ENCODE measurements around the gene KCTD21.

DNA sequence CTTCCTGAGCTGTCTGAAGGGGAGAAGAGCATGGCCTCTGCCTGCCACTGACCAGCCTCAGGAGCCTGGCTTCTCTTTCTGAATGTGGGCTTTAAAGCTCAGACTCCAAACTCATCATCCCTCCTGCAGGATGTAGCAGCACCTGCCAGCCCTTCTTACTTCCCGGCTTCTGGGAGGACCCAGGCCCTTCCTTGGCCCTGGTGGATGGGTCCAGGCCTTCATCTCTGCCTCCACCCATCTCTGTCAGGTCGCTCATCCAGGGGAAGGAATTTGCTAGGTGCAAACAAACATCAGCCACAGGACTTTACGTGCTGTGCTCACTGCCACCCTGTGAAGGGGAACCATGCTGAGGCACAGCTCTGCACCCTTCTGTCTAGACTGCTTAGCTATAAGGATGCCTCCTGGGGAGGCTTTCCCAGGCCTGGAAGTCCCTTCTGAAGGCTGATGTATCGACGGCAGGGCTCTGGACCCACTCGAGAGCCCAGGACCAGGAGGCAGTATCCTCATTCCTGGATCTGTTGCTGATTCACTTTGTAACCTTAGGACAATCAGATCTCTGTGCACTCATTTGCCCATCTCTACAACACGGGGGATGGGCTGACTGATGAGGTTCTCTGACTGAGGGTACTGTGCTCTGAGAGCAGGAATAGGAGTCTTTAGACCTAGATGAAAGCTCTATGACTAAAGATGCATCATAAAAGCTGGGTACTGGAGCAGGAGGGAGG lies 31.2 kb upstream of the KCTD21 start:
- TF ChIP-seq POLR2A (IDR thresholded peaks at IDR 0.05), result no peak
- TF ChIP-seq CTCF (IDR thresholded peaks at IDR 0.05), result no peak

Data from ovary (tissue), 3 donors.